Epithelial cell of alveolus of lung (primary cell): ENCODE measurements around the gene NAV1. TPM values are rescaled to one million over a fixed set of nuclear protein-coding genes. Genes with fewer than 3 reads are reported as not detected.

Source experiments
- total RNA-seq: library from RNA; depleted of rRNA; stranded (reverse); fragments of >200 nt; gene quantifications from 2 replicates; pipeline ENCODE4 v1.2.1, GENCODE V29; 2015

NAV1 gene
- 33.4 and 56.2 TPM in 2 replicates for total RNA-seq

GRCh38 chr1:201538612-201539551 lies at the start of gene NAV1:
Gene NAV1, plus strand, starts transcription at chr1:201539127. Its CDS starts 83,758 bp downstream, at chr1:201622885.

DNA sequence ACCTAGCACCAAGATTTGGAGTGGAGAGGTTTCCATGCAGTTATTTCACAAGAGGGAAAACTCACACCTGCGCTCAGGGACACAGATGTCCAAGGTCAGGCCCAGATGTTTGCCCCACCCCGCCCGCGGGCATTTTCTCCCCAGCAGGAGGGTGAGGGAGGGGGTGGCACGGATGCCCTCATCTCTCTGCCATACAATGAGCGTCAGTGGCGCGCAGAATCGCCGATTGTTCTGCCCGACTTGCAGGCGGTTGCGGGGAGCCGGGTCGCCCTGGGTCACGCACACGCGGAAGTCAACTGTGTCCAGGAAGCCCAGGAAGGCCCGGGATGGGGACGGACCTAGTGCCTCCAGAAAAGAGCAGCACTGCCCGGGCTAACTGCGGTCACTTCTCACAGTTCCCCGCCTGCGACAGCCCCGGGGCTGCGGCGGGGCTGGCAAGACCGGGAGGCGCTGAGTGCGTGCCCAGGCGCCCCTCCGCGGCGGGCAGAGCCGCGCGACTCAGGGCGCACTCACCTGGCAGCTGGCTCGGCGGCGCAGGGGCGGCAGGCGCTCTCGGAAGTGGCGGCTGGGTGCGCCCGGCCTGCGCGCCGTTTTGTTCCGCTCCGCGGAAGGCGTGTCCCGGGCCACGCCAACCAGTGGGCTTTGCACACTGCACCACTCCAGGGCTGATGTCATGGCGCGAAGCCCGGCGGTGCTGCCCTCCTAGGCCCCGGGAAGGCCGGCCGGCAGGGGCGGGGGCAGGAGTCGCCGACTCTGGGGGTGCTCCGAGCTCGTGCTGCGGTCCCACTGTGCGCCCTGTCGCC lies 32.2 kb upstream of the NAV1 start, which contains the start of gene CSRP1:
Gene CSRP1, minus strand, starts transcription at position 567 of the 803 bp plus-strand sequence. CDS start 10,820 bp downstream, outside the sequence.

Other genes with a start within 250 kb of the NAV1 start
- 12.5 TPM in 1 of 2 replicates, not detected in the other for gene TNNT2, start 161.4 kb upstream of the NAV1 start, total RNA-seq
- 0.48 and 3.4 TPM in 2 replicates for gene LAD1, start 139.8 kb upstream of the NAV1 start, total RNA-seq
- under 0.01 and 23.9 TPM in 2 replicates for gene TNNI1, start 117.4 kb upstream of the NAV1 start, total RNA-seq
- gene PHLDA3, start 69.9 kb upstream of the NAV1 start, total RNA-seq: 66.1 and 76.5 TPM in 2 replicates
- 526 and 799 TPM in 2 replicates for gene CSRP1, start 32.0 kb upstream of the NAV1 start, total RNA-seq